Transverse colon (tissue), 4 donors: ENCODE measurements around the gene FLOT2. TPM values are rescaled to one million over a fixed set of nuclear protein-coding genes. Genes with fewer than 3 reads are reported as not detected.

ENCODE experiments used
- DNase-seq: peaks from one replicate; pipeline ENCODE4 v3.0.0-alpha.2; 2019
- H3K27ac ChIP-seq, 4 donors: fragments of 200-600 bp; sonication (generic); 2 replicates each; pipeline ENCODE4 v1.5.1; 2016 to 2018; ENCODE audit warnings: inconsistent platforms in 4 of 4
- H3K27me3 ChIP-seq: fragments of 200-600 bp; sonication (generic); 2 replicates; pipeline ENCODE4 v1.5.1; 2017; ENCODE audit warnings: inconsistent platforms
- H3K36me3 ChIP-seq, 4 donors: fragments of 200-600 bp; sonication (generic); 2 replicates each; pipeline ENCODE4 v1.5.1; 2017 to 2019; ENCODE audit warnings: inconsistent platforms in 4 of 4
- H3K4me1 ChIP-seq, 4 donors: fragments of 200-600 bp; sonication (generic); 2 replicates each; pipeline ENCODE4 v1.5.1; 2017 to 2020; ENCODE audit warnings: inconsistent platforms in 4 of 4
- H3K4me3 ChIP-seq, 4 donors: fragments of 200-600 bp; sonication (generic); 1 replicate in 1 of 4; 2 replicates in 3 of 4; pipeline versions ENCODE4 v1.5.1 to v1.6.1; 2017 to 2019; ENCODE audit warnings: inconsistent platforms in 4 of 4
- H3K9me3 ChIP-seq, 2 donors: fragments of 200-600 bp; sonication (generic); 2 replicates each; pipeline ENCODE4 v1.5.1; 2017 to 2019; ENCODE audit warnings: inconsistent platforms in 2 of 2
- CTCF ChIP-seq, 5 experiments: fragments of 200-600 bp in 3 of 5; fragments of 450-650 bp in 2 of 5; sonication (generic) in 3 of 5; IDR thresholded peaks; 1 replicate in 2 of 5; 2 replicates in 3 of 5; pipeline ENCODE4 v1.5.1; 2016 to 2017; ENCODE audit warnings: antibody characterized with exemption in 5 of 5, inconsistent platforms in 3 of 5, mild to moderate bottlenecking in 2 of 5, moderate library complexity in 1 of 5
- EP300 ChIP-seq: sonication (generic); formaldehyde crosslinking; IDR thresholded peaks from one replicate; pipeline ENCODE4 v1.6.1; 2017; ENCODE audit warnings: antibody characterized with exemption, low read depth
- POLR2A ChIP-seq: fragments of 450-650 bp; IDR thresholded peaks from one replicate; pipeline ENCODE4 v1.6.1; 2016; ENCODE audit warnings: antibody characterized with exemption, mild to moderate bottlenecking, moderate library complexity
- POLR2AphosphoS5 ChIP-seq, 3 donors: sonication (generic); formaldehyde crosslinking; IDR thresholded peaks; one replicate each; pipeline ENCODE4 v1.6.1; 2016; ENCODE audit warnings: antibody characterized with exemption in 3 of 3
- WGBS, 2 donors: methylation state at CpG; one replicate each; pipeline ENCODE4 v1.1.5; 2018; ENCODE audit warnings: low coverage in 1 of 2; 5-methylcytosine and 5-hydroxymethylcytosine counted together
- in situ Hi-C, 4 donors: fragments of 200-750 bp; cut with MboI; loops; one replicate each; pipeline versions ENCODE4 v1.15.0 to v1.15.1; 2017; ENCODE audit warnings: low sequenced_read_pairs in 3 of 4, low pct_ligation_motif_present in 1 of 4, low pct_unique_long_range_greater_than_20kb in 1 of 4
- intact Hi-C: fragments of 100-400 bp; cut with DNase I; formaldehyde crosslinking; loops from one replicate; pipeline ENCODE4 v1.15.1; 2023; ENCODE audit warnings: low total_unique reads
- total RNA-seq, 4 donors: library from RNA; depleted of rRNA; stranded (reverse); fragments of >200 nt; gene quantifications; one replicate each; pipeline ENCODE4 v1.1.0, GENCODE V29; 2016

FLOT2 gene
- total RNA-seq, 4 donors from 2014 or later, result 35.8 to 95.8 (median 46.5) TPM

- in situ Hi-C loops (loop anchor here in 2 of 4 donors (25.0 kb wide), 1 partner anchor 139 kb away; no protein-coding TSS in a partner anchor), intact Hi-C loops (loop anchor here (5.0 kb wide), 1 partner anchor 51 kb away; the partner anchor contains the start of gene PHF12)
- Histone ChIP-seq H3K4me3 (no peak overlapping the region), H3K4me1 (peaks cover 9 to 32% (median 27%) of the 10 kb centered on the region in 4 donors), H3K36me3 (peaks cover 0 to 5% (median under 1%) of the 10 kb centered on the region in 4 donors), H3K27me3 (no peaks in the 10 kb centered on the region), H3K27ac (no peak overlapping the region), H3K9me3 (no peaks in the 10 kb centered on the region)
- 87% methylated on average over 24 of the region's 24 CpGs; no CpG with 5 or more reads in 1 of the 2 donors for WGBS, 2 donors
- no peak for DNase-seq
- TF ChIP-seq CTCF (IDR thresholded peaks at IDR 0.05), result no peak
- no peak for TF ChIP-seq EP300
- TF ChIP-seq POLR2A, result no peak
- no peak for TF ChIP-seq POLR2AphosphoS5 (IDR thresholded peaks at IDR 0.05)
These were observed 3.6 kb upstream of the FLOT2 start for GRCh38 chr17:28900986-28901726.

- no peaks in the 10 kb centered on the region for H3K36me3 ChIP-seq
- TF ChIP-seq POLR2A (no peak), POLR2AphosphoS5 (IDR thresholded peaks at IDR 0.05) (no peak), CTCF (IDR thresholded peaks at IDR 0.05) (no peak), EP300 (no peak)
- H3K4me1 ChIP-seq, result peaks cover 9 to 42% (median 35%) of the 10 kb centered on the region in 4 donors
- in situ Hi-C loops, result loop anchor here in 1 of 4 donors (25.0 kb wide), 1 partner anchor 137 kb away; no protein-coding TSS in a partner anchor
- no peaks in the 10 kb centered on the region for H3K27me3 ChIP-seq
- intact Hi-C loops, result no loop called here
- 89 to 98% methylated on average over 5 of the region's 5 CpGs for WGBS, 2 donors
- H3K9me3 ChIP-seq, result no peaks in the 10 kb centered on the region
- H3K4me3 ChIP-seq, result no peak overlapping the region
- H3K27ac ChIP-seq, result no peak overlapping the region
- DNase-seq, result no peak
These were observed 1.8 kb upstream of the FLOT2 start for GRCh38 chr17:28899212-28899815.

GRCh38 chr17:28898527-28898955 is 1.0 kb upstream of the FLOT2 start:
- no peak for DNase-seq
- intact Hi-C loops, result no loop called here
- no peaks in the 10 kb centered on the region for H3K27me3 ChIP-seq
- no peaks in the 10 kb centered on the region for H3K9me3 ChIP-seq
- H3K36me3 ChIP-seq, result no peaks in the 10 kb centered on the region
- no peak overlapping the region for H3K4me3 ChIP-seq
- H3K27ac ChIP-seq, result peak overlapping the region; percentile 89 to 97 (median 92)
- WGBS, 2 donors, result 87 to 95% methylated on average over 4 to 12 of the region's 12 CpGs
- TF ChIP-seq POLR2A, result no peak
- no peak for TF ChIP-seq CTCF (IDR thresholded peaks at IDR 0.05)
- TF ChIP-seq POLR2AphosphoS5 (IDR thresholded peaks at IDR 0.05), result no peak
- no peak for TF ChIP-seq EP300
- peaks cover 9 to 50% (median 39%) of the 10 kb centered on the region in 4 donors for H3K4me1 ChIP-seq
- in situ Hi-C loops, result loop anchor here in 1 of 4 donors (25.0 kb wide), 1 partner anchor 136 kb away; no protein-coding TSS in a partner anchor
